Testis (tissue), 3 donors: ENCODE measurements around the gene LENEP. TPM values are rescaled to one million over a fixed set of nuclear protein-coding genes. Genes with fewer than 3 reads are reported as not detected.

Source experiments
- DNase-seq: peaks from one replicate; pipeline ENCODE4 v3.0.0-alpha.2; 2019
- H3K27ac ChIP-seq, 2 donors: fragments of 200-600 bp; sonication (generic); one replicate each; pipeline ENCODE4 v1.5.1; 2019
- H3K27me3 ChIP-seq: fragments of 200-600 bp; sonication (generic); one replicate; pipeline ENCODE4 v1.5.1; 2019
- H3K36me3 ChIP-seq: fragments of 200-600 bp; sonication (generic); one replicate; pipeline ENCODE4 v1.5.1; 2017; ENCODE audit warnings: low read depth; ENCODE audit errors: missing control alignments
- H3K4me1 ChIP-seq: fragments of 200-600 bp; sonication (generic); one replicate; pipeline ENCODE4 v1.5.1; 2019
- H3K4me3 ChIP-seq, 2 donors: fragments of 200-600 bp; sonication (generic); one replicate each; pipeline ENCODE4 v1.5.1; 2017 to 2019
- H3K9me3 ChIP-seq: fragments of 200-600 bp; sonication (generic); one replicate; pipeline ENCODE4 v1.5.1; 2017
- CTCF ChIP-seq, 3 experiments: fragments of 450-650 bp in 2 of 3; fragments of 200-600 bp in 1 of 3; sonication (generic) in 1 of 3; IDR thresholded peaks; one replicate each; pipeline ENCODE4 v1.5.1; 2016 to 2019; ENCODE audit warnings: antibody characterized with exemption in 3 of 3, mild to moderate bottlenecking in 2 of 3, moderate library complexity in 1 of 3
- POLR2A ChIP-seq: fragments of 450-650 bp; IDR thresholded peaks from one replicate; pipeline ENCODE4 v1.6.1; 2017; ENCODE audit warnings: antibody characterized with exemption, mild to moderate bottlenecking, moderate library complexity
- WGBS, 2 donors: methylation state at CpG; one replicate each; pipeline ENCODE4 v1.1.5; 2018; 5-methylcytosine and 5-hydroxymethylcytosine counted together
- intact Hi-C: fragments of 100-400 bp; cut with DNase I; formaldehyde crosslinking; loops from one replicate; pipeline ENCODE4 v1.15.1; 2023; ENCODE audit warnings: low total_unique reads
- polyA plus RNA-seq: library from polyadenylated mRNA; stranded (reverse); fragments of 350-450 nt; fragmentation: Illumina TruSeq; extraction: RNeasy Lipid Tissue Mini Kit (QIAGEN cat#74804); gene quantifications from one replicate; pipeline ENCODE4 v1.2.3, GENCODE V29; 2014; ENCODE audit warnings: low read depth, low replicate concordance; ENCODE audit not compliant: insufficient read depth
- total RNA-seq, 2 donors: library from RNA; depleted of rRNA; stranded (reverse); fragments of >200 nt; gene quantifications; one replicate each; pipeline ENCODE4 v1.2.3, GENCODE V29; 2016

LENEP gene
- total and polyA plus RNA-seq, 3 donors from 2014 or later: 1.1 TPM; not detected in 2

DNA sequence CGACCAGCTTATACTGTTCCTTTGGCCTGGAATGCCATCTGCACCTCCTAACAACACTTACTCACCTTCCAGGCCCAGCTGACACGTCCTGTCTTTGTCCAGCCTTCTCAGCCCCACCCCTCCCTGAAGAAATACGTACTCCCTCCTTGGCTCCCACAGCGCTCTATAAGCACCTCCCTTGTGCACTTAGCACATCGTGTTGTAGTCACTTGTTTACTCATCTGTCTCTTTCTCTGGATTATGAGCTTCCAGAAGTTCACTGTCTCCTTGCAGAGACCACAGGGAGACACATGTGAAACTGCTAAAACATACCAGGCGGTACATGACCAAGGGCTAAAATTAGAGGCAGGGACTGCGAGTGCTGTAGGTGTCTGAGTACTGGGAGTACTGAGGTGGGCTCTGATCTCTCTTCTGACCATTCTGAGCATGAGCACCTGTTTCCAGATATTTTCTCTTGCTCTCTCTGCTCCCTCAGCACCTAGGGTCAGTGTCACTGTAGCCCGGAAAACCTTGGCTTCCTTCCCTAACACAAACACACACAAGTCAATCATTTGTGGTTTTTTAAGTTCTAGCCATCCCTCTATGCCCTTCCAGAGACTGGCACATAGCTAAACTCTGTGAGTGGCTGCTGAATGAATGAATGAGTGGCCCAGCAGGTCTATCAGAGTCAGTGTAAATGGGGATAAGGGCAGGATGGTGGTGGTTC lies 45.4 kb downstream of the LENEP start:
- intact Hi-C loops: no loop called here

GRCh38 chr1:155039308-155039669 lies 45.9 kb downstream of the LENEP start:
- no peak for DNase-seq
- intact Hi-C loops: no loop called here
- Histone ChIP-seq H3K27ac (no peak overlapping the region), H3K27me3 (no peaks in the 10 kb centered on the region), H3K4me1 (no peaks in the 10 kb centered on the region), H3K36me3 (no peaks in the 10 kb centered on the region), H3K4me3 (no peak overlapping the region), H3K9me3 (no peaks in the 10 kb centered on the region)
- 84% methylated on average over 4 of the region's 4 CpGs for WGBS, 2 donors
- TF ChIP-seq POLR2A (no peak), CTCF (IDR thresholded peaks at IDR 0.05) (no peak)

More for the DNA sequence above, 45.4 kb downstream of the LENEP start:
- no peak for DNase-seq
- no peaks in the 10 kb centered on the region for H3K36me3 ChIP-seq
- no peak overlapping the region for H3K27ac ChIP-seq
- no peak overlapping the region for H3K4me3 ChIP-seq
- 55 to 64% methylated on average over 8 of the region's 8 CpGs for WGBS, 2 donors
- H3K4me1 ChIP-seq: no peaks in the 10 kb centered on the region
- no peaks in the 10 kb centered on the region for H3K9me3 ChIP-seq
- no peaks in the 10 kb centered on the region for H3K27me3 ChIP-seq
- no peak for TF ChIP-seq POLR2A
- no peak for TF ChIP-seq CTCF (IDR thresholded peaks at IDR 0.05)

DNA sequence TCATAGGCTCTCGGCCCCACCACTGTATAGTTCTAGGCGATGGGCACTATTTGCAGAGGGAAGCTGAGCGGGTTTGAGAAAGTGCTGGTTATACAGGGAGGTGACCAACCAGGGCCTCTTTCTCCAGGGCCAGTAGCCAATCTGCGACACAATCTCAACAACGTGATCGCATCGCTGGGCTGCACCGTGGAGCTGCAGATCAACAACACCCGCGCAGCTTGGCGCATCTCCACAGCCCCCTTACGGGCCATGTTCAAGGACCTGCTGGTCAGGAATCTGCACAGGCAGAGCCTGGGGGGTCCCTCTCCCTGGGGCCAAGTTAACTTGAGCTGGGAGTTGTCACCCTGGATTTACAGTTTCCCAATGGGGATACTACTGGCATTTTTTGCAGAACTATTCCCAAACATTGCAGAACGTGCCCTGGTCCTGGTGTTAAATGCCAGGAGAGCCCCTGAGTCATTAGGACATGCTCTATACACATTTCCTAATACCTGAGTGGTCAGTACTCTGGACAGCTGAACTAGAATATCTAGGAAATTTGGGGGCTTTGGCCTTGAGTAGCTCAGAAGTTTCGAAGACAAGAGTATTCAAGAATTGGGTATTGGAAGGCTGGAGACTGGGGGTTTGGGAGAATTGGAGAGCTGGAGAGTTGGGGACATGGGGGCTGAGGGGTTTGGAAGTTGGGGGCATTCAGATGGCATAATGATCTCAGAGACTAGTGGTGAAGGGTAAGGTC lies 47.1 kb downstream of the LENEP start:
- Histone ChIP-seq H3K4me1 (no peaks in the 10 kb centered on the region), H3K27me3 (no peaks in the 10 kb centered on the region), H3K9me3 (no peaks in the 10 kb centered on the region), H3K4me3 (no peak overlapping the region), H3K27ac (no peak overlapping the region), H3K36me3 (no peaks in the 10 kb centered on the region)
- TF ChIP-seq CTCF (IDR thresholded peaks at IDR 0.05) (no peak), POLR2A (no peak)
- DNase-seq: no peak
- intact Hi-C loops: no loop called here
- WGBS, 2 donors: 89 to 91% methylated on average over 14 of the region's 14 CpGs

- H3K27me3 ChIP-seq: no peaks in the 10 kb centered on the region
- H3K4me1 ChIP-seq: no peaks in the 10 kb centered on the region
- no peak overlapping the region for H3K4me3 ChIP-seq
- TF ChIP-seq POLR2A (no peak), CTCF (IDR thresholded peaks at IDR 0.05) (no peak)
- intact Hi-C loops: no loop called here
- no peaks in the 10 kb centered on the region for H3K9me3 ChIP-seq
- DNase-seq: no peak
- no peaks in the 10 kb centered on the region for H3K36me3 ChIP-seq
- WGBS, 2 donors: 74 to 90% methylated on average over 5 of the region's 5 CpGs
- H3K27ac ChIP-seq: no peak overlapping the region
These were observed 49.4 kb downstream of the LENEP start for GRCh38 chr1:155042789-155043188.
